ENCODE measurements around the gene FKBP14. TPM values are rescaled to one million over a fixed set of nuclear protein-coding genes. Genes with fewer than 3 reads are reported as not detected.
"Not testable (repeated sequence)": the region's sequence is repeated elsewhere in the genome, so short reads cannot be mapped to it uniquely, and the experiment has no call there.

FKBP14 gene
- total RNA-seq: 10 to 100 TPM in 1 of 2 donors, 1 to 10 TPM in 1; 7.9 to 12.3 TPM

GRCh38 chr7:30026229-30027064 is at the start of gene FKBP14:
FKBP14 (minus strand) TSS chr7:30026702; CDS start chr7:30026508, 194 bp downstream.
- Mint-ChIP-seq H3K27ac (peak within 1 kb of the TSS; percentile 87 to 90), H3K9me3 (no peaks in the 10 kb centered on the region), H3K36me3 (peaks cover 8 to 11% of the 10 kb centered on the region in 2 donors)
- DNase-seq (ENCODE audit: low spot score in 2 of 2) (peak; percentile 84 to 91), ATAC-seq (peak; percentile 83 to 86)

GRCh38 chr7:30074422-30075030 is 48.0 kb upstream of the FKBP14 start:
- no peak for DNase-seq (ENCODE audit: low spot score in 2 of 2)
- Mint-ChIP-seq H3K9me3 (no peaks in the 10 kb centered on the region), H3K27ac (no peak overlapping the region), H3K36me3 (peaks cover 0 to 4% of the 10 kb centered on the region in 2 donors)
- ATAC-seq: no peak

GRCh38 chr7:30072735-30073134 is 46.2 kb upstream of the FKBP14 start:
- ATAC-seq (no peak), DNase-seq (ENCODE audit: low spot score in 2 of 2) (no peak)
- peaks cover 0 to 2% of the 10 kb centered on the region in 2 donors for H3K36me3 Mint-ChIP-seq
- H3K9me3 Mint-ChIP-seq: no peaks in the 10 kb centered on the region
- no peak overlapping the region for H3K27ac Mint-ChIP-seq

- H3K27ac Mint-ChIP-seq: no peak overlapping the region
- peaks cover 0 to 4% of the 10 kb centered on the region in 2 donors for H3K36me3 Mint-ChIP-seq
- ATAC-seq (no peak), DNase-seq (ENCODE audit: low spot score in 2 of 2) (no peak)
- H3K9me3 Mint-ChIP-seq: no peaks in the 10 kb centered on the region
These were observed 43.5 kb upstream of the FKBP14 start for GRCh38 chr7:30070052-30070451.

GRCh38 chr7:30069096-30069867 is 42.8 kb upstream of the FKBP14 start:
- H3K9me3 Mint-ChIP-seq: no peaks in the 10 kb centered on the region
- ATAC-seq: no peak
- H3K36me3 Mint-ChIP-seq: peaks cover 0 to 4% of the 10 kb centered on the region in 2 donors
- DNase-seq (ENCODE audit: low spot score in 2 of 2): no peak
- H3K27ac Mint-ChIP-seq: no peak overlapping the region

- H3K36me3 Mint-ChIP-seq: peaks cover 0 to 4% of the 10 kb centered on the region in 2 donors
- H3K27ac Mint-ChIP-seq: no peak overlapping the region
- DNase-seq (ENCODE audit: low spot score in 2 of 2) (no peak), ATAC-seq (no peak)
- no peaks in the 10 kb centered on the region for H3K9me3 Mint-ChIP-seq
These were observed 41.6 kb upstream of the FKBP14 start for GRCh38 chr7:30068117-30068516.

GRCh38 chr7:30066687-30067086 is 40.2 kb upstream of the FKBP14 start:
- peaks cover 0 to 4% of the 10 kb centered on the region in 2 donors for H3K36me3 Mint-ChIP-seq
- DNase-seq (ENCODE audit: low spot score in 2 of 2): no peak
- H3K27ac Mint-ChIP-seq: no peak overlapping the region
- ATAC-seq: no peak
- H3K9me3 Mint-ChIP-seq: no peaks in the 10 kb centered on the region

GRCh38 chr7:30065746-30066145 is 39.2 kb upstream of the FKBP14 start:
- Mint-ChIP-seq H3K27ac (no peak overlapping the region), H3K9me3 (no peaks in the 10 kb centered on the region), H3K36me3 (peaks cover 0 to 4% of the 10 kb centered on the region in 2 donors)
- ATAC-seq (no peak), DNase-seq (ENCODE audit: low spot score in 2 of 2) (no peak)

GRCh38 chr7:30062587-30062986 is 36.1 kb upstream of the FKBP14 start:
- H3K36me3 Mint-ChIP-seq: peaks cover under 1 to 6% of the 10 kb centered on the region in 2 donors
- ATAC-seq: peak; percentile 40 to 50
- H3K27ac Mint-ChIP-seq: no peak overlapping the region
- H3K9me3 Mint-ChIP-seq: no peaks in the 10 kb centered on the region
- no peak for DNase-seq (ENCODE audit: low spot score in 2 of 2)

- not testable (repeated sequence) for H3K9me3 Mint-ChIP-seq, H3K36me3 Mint-ChIP-seq, H3K27ac Mint-ChIP-seq
- DNase-seq (ENCODE audit: low spot score in 2 of 2) (peak in 1 of 2 donors; percentile 8), ATAC-seq (peak; percentile 66 to 70)
These were observed 35.3 kb upstream of the FKBP14 start for GRCh38 chr7:30061786-30062185.

GRCh38 chr7:30057741-30058140 is 31.2 kb upstream of the FKBP14 start:
- peaks cover 0 to 9% of the 10 kb centered on the region in 2 donors for H3K36me3 Mint-ChIP-seq
- DNase-seq (ENCODE audit: low spot score in 2 of 2) (no peak), ATAC-seq (no peak)
- H3K9me3 Mint-ChIP-seq: no peaks in the 10 kb centered on the region
- no peak overlapping the region for H3K27ac Mint-ChIP-seq

- Mint-ChIP-seq H3K27ac (no peak overlapping the region), H3K36me3 (peaks cover 0 to 13% of the 10 kb centered on the region in 2 donors), H3K9me3 (no peaks in the 10 kb centered on the region)
- no peak for ATAC-seq
- no peak for DNase-seq (ENCODE audit: low spot score in 2 of 2)
These were observed 26.6 kb upstream of the FKBP14 start for GRCh38 chr7:30053068-30053467.

- Mint-ChIP-seq H3K36me3 (peaks cover 11 to 13% of the 10 kb centered on the region in 2 donors), H3K27ac (no peak overlapping the region), H3K9me3 (no peaks in the 10 kb centered on the region)
- DNase-seq (ENCODE audit: low spot score in 2 of 2) (no peak), ATAC-seq (no peak)
These were observed 22.7 kb upstream of the FKBP14 start for GRCh38 chr7:30049173-30049572.

- no peaks in the 10 kb centered on the region for H3K9me3 Mint-ChIP-seq
- DNase-seq (ENCODE audit: low spot score in 2 of 2) (no peak), ATAC-seq (no peak)
- H3K36me3 Mint-ChIP-seq: peaks cover 11 to 13% of the 10 kb centered on the region in 2 donors
- H3K27ac Mint-ChIP-seq: no peak overlapping the region
These were observed 22.1 kb upstream of the FKBP14 start for GRCh38 chr7:30048582-30048981.

GRCh38 chr7:30047124-30047523 is 20.6 kb upstream of the FKBP14 start:
- Mint-ChIP-seq H3K36me3 (peaks cover 2 to 13% of the 10 kb centered on the region in 2 donors), H3K9me3 (no peaks in the 10 kb centered on the region), H3K27ac (no peak overlapping the region)
- ATAC-seq: no peak
- no peak for DNase-seq (ENCODE audit: low spot score in 2 of 2)

- ATAC-seq (no peak), DNase-seq (ENCODE audit: low spot score in 2 of 2) (no peak)
- H3K36me3 Mint-ChIP-seq: peaks cover 0 to 13% of the 10 kb centered on the region in 2 donors
- H3K27ac Mint-ChIP-seq: no peak overlapping the region
- H3K9me3 Mint-ChIP-seq: no peaks in the 10 kb centered on the region
These were observed 19.7 kb upstream of the FKBP14 start for GRCh38 chr7:30046127-30046770.
